NCI-H510A treated with DMSO at 0.1 percent for 48 hours (cell line): ENCODE results near the gene ZNF462.

ENCODE experiments used
- DNase-seq: peaks from one replicate; lab custom pipeline; 2025; lab: John Stamatoyannopoulos, UW

The ZNF462 gene

DNA sequence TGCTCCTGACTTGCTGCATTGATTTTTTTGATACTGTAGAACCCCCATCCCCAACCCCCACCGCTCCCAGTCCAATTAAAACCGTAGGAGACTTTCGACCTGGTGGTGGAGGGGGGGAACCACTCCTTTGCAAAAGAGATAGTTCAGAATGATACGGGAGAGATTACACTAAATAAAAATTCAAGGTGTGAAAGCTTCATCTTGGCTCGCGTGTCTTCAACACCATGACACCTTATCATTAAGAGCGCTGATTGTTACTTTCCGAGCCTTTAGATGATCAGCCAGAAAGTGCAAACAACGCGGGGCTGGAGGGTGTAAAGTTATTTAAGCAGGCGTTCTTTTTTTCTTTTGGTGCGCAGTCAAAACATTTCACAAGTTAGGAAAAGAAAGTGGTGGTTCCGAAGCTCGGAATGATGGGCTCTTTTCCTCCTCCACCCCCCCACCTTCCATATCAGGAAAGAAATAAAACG lies 1.3 kb upstream of the ZNF462 start:
- DNase-seq: no peak

DNA sequence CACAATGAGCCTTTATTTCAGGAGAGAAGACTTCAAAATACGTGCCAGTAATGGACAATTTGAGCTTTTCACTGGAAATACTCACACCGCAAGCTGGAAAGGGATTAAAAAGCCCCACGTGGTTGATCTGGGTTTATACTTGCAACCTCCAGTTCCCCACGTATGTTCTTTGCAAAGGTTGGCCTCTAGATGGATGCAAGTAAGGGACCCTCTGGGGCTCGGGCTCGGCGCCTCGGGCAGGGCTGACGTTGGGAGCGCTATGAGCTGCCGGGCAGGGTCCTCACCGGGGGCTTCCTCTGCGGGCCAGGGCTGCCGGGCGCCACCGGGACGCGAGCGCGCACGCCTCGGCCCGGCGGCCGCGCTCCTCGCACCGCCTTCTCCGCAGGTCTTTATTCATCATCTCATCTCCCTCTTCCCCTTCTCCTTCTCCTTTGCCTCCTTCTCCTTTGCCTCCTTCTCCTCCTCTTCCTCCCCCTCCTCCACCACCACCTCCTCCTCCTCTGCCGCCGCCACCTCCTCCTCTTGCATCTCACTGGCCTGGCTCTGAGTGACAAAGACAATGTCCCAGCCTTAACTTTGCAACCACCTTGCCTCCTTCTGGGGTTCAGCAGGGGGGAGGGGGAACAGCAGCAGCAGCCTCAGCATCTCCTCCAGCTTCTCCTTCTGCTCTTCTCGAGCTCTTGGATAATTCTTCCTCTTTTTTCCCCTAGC lies 701 bp upstream of the ZNF462 start:
- peak; percentile 54 for DNase-seq

DNA sequence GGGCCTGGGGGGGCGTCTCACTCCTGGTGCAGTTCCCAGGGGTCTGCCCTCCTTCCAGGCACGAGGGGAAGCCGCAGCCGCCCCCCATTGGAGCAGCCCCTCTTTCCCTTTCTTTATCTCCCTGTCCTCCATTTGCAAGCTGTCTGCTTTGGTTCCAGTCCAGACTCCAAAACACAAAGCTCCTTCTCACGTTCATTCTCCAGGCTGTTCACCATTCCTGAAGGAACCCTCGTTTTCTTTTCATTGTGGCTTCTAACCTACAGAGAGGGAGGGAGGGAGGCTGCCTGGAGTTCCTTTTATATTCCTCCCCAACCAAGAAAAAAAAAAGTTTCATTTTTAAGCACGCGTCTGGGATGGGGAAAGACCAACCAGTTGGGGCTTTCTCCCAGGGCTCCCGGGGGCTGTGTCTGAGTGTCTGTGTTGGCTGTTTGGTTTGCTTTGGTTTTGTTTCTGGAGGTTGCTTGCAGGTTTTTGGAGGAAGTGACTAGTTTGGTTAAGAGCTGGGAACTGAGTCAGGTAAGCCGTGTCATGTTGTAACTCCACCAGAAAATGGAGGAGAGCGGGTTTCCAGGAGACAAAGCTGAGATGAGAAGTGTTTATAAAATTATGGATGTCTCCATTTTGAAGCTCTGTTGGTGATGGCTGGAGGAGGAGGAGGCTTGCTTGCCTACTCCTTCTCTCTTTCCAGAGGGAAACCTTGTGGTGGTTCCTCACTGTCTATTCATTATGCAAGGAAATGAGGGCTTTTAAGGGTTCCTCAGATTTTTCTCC lies 1.6 kb downstream of the ZNF462 start:
- DNase-seq: peak; percentile 20

DNA sequence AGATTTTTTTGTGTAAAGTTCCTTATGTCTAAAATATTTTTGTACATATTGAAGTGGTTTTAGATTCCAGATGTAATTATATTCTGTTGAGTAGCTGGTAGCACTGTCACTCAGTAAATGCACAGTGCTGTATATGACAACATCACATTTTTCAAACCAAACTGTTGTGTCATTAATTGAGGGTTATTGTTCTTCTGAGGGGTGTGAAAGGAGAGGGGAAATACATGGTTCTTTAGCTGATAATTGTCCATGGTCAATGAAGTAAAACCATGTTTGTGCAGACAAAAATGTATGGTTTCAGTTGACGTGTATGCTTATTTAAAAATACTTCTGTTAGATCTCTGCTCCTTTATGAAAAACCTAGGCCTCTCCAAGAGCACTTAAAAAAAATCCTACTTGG lies 3.3 kb downstream of the ZNF462 start:
- no peak for DNase-seq

DNA sequence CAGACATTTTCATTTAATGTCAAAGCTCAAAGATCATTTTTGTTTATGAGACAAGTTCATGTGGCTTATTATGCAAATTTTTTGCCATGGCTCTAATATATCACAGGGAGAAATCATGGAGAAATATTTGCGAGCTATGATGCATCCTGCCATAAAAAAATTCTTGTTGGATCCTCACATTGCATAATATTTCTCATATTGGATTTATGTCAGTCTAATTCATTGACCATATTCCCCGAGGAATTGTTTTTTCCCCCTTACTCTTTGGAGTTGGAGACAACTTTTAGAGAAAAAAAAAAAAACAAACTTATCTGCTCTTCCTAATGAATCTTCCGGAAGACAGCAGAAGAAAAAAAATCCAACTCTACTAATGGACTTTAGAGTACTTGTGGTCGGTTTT lies 4.3 kb downstream of the ZNF462 start:
- DNase-seq: no peak

DNA sequence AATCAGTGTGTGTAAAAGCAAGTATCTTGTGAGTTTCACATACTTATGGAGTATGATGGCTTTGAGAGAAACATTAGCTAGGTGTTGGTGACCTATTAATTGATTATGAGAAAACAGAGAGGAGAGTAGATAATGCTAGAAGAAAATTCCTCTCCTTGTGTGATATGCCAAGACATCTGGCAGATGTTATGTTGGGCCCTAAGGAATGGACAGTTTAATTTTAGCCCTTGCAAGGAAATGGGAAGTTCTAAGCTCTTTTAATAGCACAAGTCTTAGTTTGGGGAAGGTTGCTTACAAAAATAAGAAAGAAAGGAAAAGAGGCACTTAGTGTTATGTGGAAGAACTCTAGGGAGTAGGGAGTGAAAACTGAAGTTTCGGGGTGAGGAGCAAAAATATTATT lies 5.1 kb downstream of the ZNF462 start:
- DNase-seq: no peak

DNA sequence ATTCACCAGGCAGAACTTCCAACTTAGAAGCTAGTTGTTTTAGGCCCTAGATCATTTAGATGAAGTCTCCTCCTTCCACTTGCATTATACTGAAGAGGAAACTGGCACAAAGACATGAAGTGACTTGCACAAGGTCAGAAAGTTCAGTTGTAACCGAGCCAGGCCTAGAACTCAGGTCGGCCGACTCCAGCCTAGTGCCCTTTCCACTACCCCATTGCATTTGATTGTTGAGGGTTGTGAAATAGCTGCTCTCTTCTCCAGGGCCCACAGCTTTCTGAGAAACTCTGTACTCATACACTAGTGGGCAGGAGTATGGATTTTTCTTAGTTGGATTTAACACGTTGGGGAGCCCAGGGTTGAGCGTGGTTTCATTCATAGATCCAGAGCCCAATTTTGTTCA lies 5.6 kb downstream of the ZNF462 start:
- no peak for DNase-seq

DNA sequence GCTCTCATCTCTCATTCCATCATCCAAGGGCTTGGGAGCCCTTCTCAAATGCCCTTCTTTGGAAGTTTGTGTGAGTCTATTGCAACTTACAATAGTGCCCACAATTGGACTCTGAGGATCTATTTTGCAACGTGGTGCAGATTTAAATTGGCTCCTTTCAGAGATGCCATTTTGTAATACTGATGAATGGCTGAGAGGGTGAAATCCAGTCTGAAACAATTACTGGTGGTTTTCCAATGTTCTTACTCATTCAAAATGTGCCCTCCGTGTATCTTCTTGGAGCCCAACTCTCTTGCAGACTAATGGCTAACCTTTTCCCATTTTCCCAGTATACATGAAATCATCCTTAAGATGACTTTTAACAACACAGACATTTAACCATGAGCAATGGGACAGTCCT lies 6.1 kb downstream of the ZNF462 start:
- DNase-seq: no peak

DNA sequence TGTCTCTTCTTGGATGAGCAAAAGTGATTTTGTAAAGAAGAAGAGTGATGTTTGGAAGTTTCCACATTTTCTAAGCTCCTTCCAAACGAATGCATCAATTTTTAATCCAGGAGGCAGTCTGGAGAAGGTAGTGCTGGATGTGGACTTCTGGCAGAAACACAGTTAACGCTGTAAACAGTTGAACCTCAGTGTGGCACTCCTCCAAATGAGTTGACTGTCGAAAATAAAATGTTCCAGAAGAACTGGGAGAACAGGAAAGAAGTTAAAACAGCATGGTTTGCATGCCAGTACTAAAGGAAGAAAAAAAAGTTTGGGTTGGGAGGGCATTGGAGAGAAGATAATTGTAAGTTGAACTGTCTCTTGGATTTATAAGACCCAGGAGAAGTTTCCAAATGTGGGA lies 6.5 kb downstream of the ZNF462 start:
- no peak for DNase-seq

DNA sequence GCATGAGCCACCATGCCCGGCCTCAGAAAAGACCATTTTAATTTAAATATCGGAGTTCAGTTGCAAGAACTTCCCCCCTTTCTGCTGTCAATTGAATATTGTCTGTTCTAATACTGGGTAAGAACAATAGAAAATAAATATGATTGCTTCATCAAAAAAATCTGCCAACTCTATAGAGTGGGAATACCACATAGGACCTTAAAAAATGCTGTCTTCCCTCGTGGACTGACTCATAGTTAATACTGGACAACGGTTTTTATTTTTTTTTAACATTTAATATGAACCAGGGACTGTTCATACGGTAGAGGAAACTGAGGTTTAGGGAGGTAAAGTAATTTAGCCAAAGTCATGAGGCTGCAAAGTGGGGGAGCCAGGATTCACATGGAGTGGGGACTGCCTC lies 9.7 kb downstream of the ZNF462 start:
- no peak for DNase-seq

DNA sequence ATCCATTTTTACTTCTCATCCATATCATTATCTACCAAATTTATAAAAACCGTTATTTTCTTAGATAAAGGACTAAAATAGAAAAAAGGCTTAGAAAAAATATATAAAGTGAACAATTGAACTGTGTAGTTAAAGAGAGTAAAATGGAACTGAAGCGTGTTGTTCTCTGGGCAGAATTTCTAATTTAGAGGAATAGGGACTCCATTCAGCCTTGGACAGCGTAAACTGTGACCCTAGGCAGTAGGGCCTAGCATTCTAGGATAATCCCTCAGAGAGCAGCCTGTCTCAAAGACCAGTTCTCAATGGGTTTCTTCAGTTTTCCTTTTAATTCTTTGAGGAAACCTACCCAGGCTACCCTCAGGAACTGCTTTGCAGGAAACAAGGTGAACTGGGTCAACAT lies 11.1 kb downstream of the ZNF462 start:
- no peak for DNase-seq

DNA sequence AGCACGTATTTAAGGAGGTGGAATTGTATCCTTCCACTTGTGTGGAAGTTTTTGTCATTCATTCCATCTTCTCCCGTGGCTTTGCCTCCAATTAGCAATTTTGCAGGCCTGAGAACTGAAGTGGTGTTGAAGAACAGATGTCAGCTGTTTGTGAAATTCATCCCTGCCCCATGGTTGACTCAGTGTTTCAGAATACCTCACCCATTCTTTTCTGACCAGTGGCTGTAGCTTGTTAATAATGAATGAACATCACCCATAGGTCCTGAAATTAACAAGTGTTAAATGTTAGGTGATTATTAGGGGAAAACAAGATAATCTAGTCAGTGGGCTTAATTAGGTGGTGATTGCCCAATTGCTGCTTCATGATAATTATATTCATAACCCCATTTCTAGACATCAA lies 11.7 kb downstream of the ZNF462 start:
- no peak for DNase-seq

DNA sequence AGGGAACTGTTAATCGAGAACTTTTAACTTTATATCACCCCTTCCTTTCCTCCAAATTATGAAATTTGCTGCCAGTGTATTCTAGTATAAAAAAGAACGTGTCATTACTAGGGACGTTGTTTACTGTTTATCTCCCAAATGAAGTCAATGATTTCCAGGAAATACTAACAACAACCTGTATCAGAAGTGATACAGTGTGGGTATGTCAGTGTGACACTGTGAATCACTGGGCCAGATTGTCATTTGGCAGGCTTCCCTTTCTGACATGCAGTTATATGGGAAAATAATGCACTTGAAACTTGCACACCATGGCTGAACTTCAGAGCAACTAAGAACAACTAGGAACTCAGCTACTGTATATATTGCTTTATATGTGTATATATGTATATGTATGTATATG lies 12.6 kb downstream of the ZNF462 start:
- no peak for DNase-seq

DNA sequence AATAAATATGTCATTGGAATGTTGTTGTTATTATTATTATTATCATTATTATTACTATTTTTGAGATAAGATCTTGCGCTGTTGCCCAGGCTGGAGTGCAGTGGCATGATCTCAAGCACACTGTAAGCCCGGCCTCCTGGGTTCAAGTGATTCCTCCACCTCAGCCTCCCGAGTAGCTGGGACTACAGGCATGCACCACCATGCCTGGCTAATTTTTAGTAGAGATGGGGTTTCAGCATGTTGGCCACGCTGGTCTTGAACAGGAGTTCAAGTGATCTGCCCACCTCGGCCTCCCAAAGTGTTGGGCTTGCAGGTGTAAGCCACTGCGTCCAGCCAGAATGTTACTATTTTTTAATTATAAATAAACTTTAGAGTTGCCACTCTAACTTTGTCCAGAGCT lies 14.4 kb downstream of the ZNF462 start:
- no peak for DNase-seq

DNA sequence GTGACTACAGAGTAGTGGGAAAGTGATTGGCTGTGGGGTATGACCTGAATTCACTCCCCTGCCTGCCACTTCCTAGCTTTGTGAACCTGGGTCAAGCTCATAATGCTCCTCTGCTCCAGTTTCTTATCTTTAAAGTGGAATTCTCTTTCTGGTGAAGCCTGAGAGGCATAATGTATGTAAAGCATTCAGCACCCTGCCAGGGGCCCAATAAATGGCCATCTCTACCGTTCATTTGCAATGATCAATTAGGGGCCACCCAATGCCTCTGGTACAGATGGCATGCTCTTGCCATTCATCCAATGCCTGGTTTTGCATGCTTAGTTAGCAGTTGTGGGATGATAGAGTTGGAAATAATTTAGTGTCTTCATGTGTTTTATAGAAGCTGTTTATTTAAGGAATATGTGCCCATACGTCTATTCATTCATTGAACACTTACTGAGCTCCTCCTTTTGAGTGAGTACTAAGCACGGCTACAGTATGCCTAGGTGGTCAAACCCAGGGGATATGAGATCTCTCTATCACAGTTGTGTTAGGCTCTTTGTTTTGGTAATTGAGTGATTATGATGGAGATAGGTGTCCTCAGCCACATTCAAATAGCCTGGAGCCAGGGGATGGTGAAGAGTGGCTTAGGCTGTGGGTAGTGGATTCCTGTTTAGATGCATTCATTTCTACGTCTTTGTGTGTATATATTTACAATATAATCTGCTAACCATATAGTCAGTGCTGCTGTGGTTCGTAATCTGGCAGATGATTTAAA lies 15.3 kb downstream of the ZNF462 start:
- no peak for DNase-seq

DNA sequence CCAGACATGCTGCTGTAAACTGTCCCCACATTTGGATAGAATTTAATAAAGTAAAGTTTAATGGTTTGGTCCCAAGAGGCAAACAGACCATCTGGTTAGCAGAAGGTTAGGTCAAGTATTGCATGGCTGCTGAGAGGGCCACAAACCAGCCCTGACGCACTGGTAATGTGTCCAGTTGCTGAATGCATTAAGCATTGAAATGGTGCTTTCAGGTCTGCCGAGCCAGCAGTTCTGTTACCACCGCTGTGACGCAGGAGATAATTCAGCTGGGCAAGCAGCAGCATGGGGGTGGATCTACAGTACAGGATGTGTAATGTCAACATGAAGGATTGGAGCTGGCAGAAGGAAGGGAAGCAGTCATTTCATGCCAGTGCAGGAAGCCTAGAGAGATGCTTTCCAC lies 16.0 kb downstream of the ZNF462 start:
- DNase-seq: peak; percentile 89

DNA sequence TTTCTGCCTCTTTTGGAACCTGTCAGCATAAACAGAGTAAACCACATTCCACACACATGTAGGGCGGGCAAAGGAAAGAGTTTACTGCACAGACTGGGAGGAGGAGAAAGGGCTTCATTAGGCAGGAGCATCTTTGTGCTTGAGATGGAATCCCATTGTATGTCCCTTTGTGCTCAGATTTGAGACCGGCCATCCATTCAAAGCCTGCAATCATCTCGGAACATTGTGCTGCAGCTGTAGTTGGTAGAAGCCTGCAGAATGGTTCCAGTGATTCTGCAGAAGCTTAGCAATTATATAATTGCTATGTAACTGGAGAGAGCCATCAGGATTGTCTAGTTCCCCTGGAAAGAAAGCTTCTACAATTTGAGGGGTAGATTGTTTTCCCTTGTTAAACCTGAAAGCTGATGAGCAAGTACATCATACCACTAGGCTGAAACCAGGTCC lies 16.5 kb downstream of the ZNF462 start:
- DNase-seq: no peak

DNA sequence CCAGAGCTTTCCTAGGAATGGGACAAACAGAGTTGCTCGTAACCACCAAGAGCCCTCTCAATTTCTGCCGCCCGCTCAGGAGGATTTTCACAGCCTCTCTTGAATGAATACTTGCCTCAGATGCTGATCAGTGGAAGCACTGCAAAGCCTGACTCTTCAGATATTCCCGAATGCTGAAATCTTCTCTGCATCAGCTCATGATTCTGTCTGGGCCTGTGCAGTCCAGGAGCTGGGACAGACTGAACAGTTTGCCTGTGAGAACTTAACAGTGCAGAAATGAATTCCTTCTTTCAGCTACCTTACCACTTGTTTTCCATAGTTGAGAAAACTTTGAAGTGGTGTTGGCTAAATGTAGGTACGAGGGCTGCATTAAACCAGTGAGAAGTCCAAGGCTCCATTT lies 17.1 kb downstream of the ZNF462 start:
- no peak for DNase-seq

DNA sequence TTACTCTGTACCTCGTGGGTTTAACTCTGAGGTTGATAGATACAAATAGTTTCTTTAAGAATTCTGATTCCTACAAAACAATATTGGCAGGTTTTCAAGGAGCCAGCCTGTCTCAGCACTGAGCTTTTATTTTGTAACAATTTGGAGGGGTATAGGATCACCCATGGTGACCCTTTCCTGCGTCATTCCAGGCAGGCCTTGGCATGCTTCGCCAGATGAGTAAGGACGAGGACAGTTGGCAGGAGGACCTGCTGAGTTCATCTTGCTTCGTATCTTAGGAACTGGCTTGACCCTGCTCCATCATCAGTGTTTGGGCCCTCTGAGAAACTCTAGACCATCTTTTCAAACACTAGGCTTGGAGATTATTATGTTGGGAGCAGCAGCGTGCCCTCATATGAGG lies 17.9 kb downstream of the ZNF462 start:
- DNase-seq: no peak

DNA sequence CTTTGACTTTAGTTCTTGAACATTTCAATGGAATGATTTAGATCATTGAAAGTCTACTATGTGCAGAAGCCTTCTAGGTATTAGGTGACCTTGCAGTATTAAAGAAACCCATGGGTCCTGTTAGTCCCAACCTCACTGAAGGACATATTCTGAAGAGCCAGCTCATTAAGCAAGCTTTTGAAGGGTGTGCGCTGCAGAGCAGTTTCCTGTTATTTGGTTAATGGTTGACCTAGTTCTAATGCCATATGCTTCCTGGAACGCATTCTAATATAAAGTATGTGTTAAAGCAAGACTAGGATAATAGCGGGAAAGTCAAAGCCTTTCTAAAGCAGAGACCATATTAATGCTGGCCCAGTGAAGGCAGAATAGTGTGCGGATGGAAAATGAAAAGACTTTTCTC lies 20.1 kb downstream of the ZNF462 start:
- DNase-seq: peak; percentile 76

DNA sequence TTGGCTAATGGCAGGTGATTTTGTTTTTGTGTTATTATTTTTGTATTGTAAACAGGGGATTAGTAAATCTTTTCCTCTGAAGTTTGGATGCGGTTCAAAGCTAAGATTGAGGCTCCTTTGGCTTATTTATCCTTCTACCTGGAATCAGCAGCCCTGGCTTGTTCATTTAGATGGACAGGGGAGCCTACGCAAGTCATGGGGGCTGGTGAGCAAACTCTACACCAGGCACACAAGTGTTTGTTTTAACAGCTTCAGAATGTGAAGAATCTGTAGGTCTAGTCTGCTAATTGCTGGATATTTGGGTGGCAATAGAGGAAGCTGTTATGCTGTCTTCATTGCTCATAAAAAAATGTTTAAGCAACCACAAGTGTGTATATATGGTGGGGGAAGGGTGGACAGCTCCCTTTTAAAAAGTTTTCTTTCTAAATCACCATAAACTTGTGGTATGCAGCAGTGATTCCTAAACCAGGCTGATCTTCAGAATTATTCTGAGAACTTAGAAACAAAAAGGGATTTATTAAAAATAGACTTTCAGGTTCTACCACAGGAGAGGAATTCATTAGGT lies 20.7 kb downstream of the ZNF462 start:
- DNase-seq: peak; percentile 20

DNA sequence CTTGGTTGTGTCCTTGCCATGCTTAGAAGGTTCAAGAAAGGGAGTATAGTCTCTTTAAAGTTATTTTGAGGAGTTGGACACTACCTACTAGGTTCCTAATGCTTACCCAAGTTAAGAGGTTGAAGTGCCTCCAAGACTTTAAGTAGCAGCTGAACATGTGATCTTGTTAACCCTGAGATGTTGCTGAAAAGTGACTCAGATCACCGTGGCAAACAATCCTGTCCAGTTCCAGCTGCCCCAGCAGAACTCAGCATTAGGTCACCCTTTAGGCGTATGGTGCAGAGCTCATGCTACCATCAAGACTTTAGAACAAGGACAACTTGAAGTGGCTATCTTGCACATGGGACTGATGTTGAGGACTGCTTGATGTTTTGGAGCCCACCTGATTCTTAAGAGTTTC lies 22.5 kb downstream of the ZNF462 start:
- no peak for DNase-seq
